Endometrium (tissue), 2 donors: ENCODE results near the gene UBE2E3.
A peak's percentile ranks its signal among the peaks of the same experiment; 100 is the strongest.

Experiments used
- FAIRE-seq: peaks from 2 replicates; lab custom pipeline; 2012; peaks lifted over from hg19 to GRCh38; lab: Jason Lieb, UNC
- donor health status: control.
- donor health status: control.

UBE2E3 gene

DNA sequence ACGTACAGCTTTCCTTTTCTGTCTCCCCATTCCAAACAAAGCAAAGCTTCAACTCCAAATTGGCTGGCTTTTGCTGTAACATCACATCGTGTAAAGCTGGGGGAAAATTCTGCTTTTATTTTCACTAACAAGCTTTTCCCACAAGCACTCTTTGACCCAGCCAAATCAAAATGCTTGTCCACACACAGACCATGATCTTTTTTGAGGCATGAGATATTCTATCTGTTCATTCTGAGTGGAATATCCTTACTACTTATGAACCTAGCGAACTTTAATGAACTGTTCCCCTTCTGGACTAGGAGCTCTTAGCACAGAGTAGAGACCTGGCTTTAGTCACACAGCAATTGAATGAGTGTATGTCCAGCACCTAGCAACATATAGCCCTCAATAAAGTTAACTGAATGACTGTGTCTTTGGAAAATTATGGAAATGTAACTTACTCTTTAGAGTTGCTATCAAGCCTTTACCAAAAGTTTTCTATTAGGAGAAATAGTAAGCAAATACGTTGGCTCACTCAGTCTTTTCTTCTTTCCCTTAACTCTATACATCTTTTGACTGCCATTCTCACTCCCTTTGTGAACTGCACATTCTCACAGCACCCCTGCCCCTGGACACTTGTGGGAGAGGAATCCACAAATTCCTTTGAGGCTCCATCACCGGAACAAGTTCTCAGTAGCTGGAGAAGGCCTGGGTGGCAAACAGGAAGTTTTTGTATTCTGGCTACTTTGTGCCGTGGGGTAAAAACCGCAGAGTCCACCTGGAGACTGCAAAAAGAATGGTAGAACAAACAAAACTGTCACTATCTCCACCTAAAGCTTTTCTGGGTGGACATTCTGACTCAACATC, 1.3 kb upstream of the UBE2E3 start:
- FAIRE-seq = no peak

- no peak for FAIRE-seq
Observed at GRCh38 chr2:180979749-180980105, 678 bp upstream of the UBE2E3 start.

- no peak for FAIRE-seq
Observed at GRCh38 chr2:180980943-180981911, 822 bp downstream of the UBE2E3 start.

DNA sequence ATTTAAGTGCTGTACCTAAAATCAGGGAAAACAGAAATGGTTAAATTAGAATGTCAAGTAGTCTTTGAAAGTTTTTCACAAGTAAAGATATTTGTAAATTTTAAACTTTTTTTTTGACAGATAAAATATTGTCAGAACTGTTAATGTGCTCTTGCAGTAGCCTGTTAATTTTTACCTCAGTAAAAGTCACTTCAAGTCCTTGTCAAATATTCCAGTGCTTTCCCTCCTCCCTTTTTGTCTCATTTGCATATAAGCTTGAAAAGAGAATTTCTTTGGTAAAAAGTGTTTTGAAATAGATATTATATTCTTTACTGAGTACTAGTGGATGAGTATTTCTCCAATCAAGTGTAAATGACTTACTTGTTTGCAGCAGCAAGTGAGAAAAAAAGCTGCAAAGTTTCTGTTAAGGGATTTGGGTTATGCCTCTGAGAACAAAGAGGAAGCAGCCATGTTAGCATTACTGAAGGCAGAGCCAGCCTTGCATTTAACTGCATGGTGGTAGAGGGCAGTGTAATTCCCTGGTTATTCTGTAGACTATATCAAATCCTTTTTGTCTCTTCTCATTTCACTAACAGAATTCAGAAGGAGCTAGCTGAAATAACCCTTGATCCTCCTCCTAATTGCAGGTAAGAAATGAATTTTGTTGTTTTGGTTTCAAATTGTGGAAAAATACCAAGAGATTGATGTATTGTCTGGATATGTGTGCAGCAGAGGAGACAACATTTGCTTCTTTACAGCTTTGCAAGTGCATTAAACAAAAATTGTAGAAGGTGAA, 3.2 kb downstream of the UBE2E3 start:
- FAIRE-seq = peak; percentile 41

GRCh38 chr2:180985771-180986395, 5.5 kb downstream of the UBE2E3 start:
- FAIRE-seq = no peak

GRCh38 chr2:180987146-180987545, 6.7 kb downstream of the UBE2E3 start:
- FAIRE-seq = no peak

DNA sequence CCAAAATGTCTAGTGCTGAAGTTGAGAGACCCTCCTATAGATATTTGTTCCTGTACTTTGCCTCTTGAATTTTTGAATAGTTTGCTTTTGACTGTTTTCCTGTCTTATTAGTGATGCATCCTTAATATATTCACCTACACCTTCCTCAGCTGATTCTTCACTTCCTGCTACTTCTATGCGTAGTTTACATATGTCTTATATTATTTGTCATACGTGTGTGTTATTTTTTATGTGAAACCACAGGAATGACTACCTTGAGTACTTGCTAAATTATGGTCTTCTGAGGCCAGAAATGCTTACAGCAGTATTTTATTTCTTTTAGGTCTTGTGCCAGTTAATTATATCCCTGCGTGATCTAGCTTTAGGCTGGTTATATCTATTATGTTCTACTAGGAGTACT, 9.9 kb downstream of the UBE2E3 start:
- FAIRE-seq = no peak

DNA sequence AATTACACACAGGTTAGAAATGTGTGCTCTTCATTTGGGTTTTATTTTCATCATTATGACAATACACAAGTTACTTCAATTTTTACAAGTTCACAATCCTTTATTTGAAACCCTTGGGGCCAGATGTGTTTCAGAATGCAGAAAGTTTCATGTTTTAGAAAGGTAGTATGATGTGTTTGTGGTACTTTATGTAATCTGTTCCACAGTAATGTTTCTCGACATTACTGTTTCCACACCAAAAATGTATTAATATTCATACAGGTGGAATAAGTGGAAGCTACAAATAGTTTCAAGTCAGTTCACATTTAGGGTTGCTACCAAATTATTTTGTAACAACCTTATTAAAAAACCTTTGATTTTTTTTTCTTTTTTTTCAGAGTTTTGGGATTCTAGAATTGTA, 10.4 kb downstream of the UBE2E3 start:
- FAIRE-seq = no peak

DNA sequence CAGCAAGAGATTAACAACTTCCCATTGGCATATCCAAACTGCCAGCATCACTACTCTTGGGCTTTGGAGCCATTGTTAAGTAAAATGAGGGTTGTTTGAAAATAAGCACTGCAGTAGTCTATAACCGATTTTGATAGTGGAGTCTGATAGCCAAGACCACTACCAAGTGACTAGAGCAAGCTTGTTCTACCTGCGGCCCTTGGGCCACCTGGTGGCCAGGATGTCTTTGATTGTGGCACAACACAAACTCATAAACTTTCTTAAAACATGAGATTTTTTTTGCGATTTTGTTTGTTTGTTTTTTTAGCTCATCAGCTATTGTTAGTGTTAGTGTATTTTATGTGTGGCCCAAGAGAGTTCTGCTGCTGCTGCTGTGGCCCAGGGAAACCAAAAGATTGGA, 11.0 kb downstream of the UBE2E3 start:
- no peak for FAIRE-seq

- FAIRE-seq = no peak
Observed at GRCh38 chr2:180991820-180992219, 11.4 kb downstream of the UBE2E3 start.

DNA sequence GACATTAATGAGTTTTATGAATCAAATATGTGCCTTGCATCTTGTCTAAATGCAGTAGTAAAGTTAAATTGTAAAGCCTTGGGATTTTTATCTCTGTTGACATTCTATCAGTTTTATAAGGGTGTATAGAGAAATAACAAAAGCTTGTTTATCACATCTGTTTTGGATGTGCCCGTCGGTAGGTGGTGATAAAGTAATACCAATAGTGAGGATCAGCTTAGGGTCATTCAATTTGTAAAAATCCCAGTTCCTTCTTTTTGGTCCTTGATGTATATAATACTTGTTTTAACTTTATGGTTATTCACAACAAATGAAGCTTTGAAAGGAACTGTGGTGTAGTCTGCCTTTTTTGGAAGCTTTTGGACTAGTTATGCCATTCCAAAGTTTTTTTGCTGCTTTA, 12.6 kb downstream of the UBE2E3 start:
- FAIRE-seq = no peak

DNA sequence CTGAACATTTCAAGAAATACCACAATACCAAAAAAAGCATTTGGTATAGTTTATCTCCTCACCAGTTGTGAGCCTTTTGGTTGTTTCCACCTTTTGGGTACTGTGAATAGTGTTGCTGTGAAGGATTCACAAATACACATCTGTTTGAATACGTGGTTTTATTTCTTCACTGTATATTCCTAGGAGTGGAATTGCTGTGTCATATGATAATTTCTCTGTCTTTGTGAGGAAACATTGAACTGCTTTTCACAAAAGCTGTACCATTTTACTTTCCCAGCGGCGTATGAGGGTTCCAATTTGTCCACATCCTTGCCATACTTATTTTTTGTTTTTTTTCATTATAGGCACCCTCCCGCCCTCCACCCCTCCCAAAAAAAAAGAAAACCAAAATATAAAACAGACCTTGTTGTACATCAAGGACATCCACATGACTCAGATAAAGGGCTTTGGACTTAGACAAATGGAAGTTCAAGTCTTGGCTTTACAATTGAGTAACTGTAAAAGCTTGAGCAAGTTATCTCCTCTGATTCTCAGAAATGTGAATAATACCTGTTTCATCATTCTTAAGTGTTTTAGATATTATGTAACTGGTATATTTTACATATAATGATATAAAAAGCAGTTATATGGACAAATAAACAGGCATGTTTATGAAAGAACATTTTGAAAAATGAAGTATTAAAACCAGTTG, 19.0 kb downstream of the UBE2E3 start:
- no peak for FAIRE-seq

DNA sequence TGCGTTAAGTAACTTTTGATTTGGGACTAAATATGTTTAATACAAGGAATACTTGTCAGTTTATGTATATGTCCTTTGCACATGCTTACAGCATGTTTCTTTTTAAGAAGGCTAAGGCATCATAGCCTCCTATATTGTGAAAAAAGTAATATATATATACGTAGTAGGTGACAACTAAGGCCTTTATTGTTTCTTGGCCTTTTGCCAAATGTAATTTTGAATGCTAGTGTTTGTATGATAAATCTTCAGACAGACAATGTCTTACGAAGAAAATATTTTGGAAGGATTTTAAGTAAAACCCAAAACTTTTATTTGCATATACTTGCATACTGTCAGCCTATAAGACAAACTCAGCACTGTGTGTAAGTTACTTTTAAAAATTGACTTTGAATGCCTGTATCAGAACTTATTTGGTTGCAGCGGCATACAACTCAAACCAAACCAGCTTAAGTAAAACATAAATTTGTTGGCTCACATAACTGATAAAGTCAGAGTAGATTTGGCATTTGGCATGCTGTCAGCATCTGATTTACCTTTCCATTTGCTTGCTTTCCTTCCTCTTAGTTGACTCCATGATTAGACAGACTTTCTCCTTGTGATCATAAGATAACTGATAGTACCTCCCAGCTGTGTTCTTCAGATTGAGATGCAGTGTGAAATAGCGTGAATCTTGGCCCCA, 24.4 kb downstream of the UBE2E3 start:
- no peak for FAIRE-seq

GRCh38 chr2:181005326-181005655, 24.9 kb downstream of the UBE2E3 start:
- FAIRE-seq = no peak

GRCh38 chr2:181005809-181006208, 25.4 kb downstream of the UBE2E3 start:
- no peak for FAIRE-seq

- no peak for FAIRE-seq
Observed at GRCh38 chr2:181007086-181007837, 26.9 kb downstream of the UBE2E3 start.

- no peak for FAIRE-seq
Observed at GRCh38 chr2:181008407-181008806, 28.0 kb downstream of the UBE2E3 start.

DNA sequence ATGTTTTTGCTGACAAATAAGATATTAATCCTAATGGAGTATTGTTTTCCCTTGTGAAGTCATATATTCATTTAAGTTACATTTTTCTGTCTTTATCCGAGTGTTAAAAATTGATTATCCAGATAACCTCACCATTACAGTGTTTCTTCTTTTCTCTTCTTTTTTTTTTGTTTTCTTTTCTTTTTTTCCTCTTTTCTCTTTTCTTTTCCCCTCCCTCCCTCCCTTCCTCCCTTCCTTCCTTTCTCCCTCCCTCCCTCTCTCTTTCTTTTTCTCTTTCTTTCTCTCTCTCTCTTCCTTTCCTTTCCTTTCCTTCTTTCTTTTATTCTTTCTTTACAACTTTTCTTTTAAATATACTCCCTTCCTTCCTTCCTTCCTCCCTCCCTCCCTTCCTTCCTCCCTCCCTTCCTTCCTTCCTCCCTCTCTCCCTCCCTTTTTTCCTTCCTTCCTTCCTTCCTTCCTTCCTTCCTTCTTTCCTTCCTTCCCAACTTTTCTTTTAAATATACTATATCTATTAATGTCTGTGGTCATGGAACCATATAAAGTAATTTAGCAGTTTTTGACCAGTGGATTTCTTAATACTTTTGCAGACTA, 40.9 kb downstream of the UBE2E3 start:
- no peak for FAIRE-seq

DNA sequence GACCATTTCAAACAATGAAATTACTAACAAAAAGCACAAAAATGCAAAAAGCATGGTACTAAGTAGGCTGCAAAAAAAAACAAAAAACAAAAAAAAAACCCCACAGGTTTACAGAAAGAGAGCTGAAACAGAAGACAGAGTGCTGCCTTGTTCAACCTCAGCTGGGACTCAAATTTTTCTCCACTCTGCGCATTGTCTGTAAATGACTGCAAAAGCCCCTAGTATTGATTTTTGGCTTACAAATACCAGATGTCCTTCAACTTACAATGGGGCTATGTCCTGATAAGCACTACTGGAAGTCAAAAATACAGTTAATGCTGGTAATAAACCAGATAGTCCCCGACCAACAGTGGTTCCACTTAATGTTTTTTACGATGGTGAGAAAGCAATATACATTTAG, 42.2 kb downstream of the UBE2E3 start:
- FAIRE-seq = no peak

GRCh38 chr2:181025004-181025403, 44.6 kb downstream of the UBE2E3 start:
- FAIRE-seq = no peak
